GM12865 (cell line): ENCODE data around the gene PDIA3.

ENCODE experiments used
- DNase-seq: peaks from one replicate; pipeline ENCODE4 v3.0.0; 2010; ENCODE audit warnings: low read depth
- H3K4me3 ChIP-seq: 2 replicates; pipeline ENCODE4 v1.5.1; 2011; ENCODE audit warnings: mild to moderate bottlenecking, low read depth, low read length, control low read depth
- CTCF ChIP-seq: IDR thresholded peaks from 2 replicates; pipeline ENCODE4 v1.5.1; 2011; ENCODE audit warnings: low read length, control low read depth, low read depth, inconsistent platforms; ENCODE audit not compliant: insufficient read depth; ENCODE audit errors: missing control alignments

Gene PDIA3

GRCh38 chr15:43748376-43748775 is 2.1 kb downstream of the PDIA3 start:
- no peak for TF ChIP-seq CTCF
- H3K4me3 ChIP-seq, result peak overlapping the region; percentile 62
- DNase-seq, result peak; percentile 35

GRCh38 chr15:43749690-43750345 is 3.6 kb downstream of the PDIA3 start:
- peak overlapping the region; percentile 51 for H3K4me3 ChIP-seq
- TF ChIP-seq CTCF, result no peak
- DNase-seq, result peak; percentile 88

- DNase-seq, result no peak
- no peak for TF ChIP-seq CTCF
- H3K4me3 ChIP-seq, result no peak overlapping the region
Observed at GRCh38 chr15:43751885-43752284, 5.6 kb downstream of the PDIA3 start.

GRCh38 chr15:43762824-43763223 is 16.6 kb downstream of the PDIA3 start:
- TF ChIP-seq CTCF, result no peak
- no peak overlapping the region for H3K4me3 ChIP-seq
- DNase-seq, result no peak

GRCh38 chr15:43763819-43764446 is 17.7 kb downstream of the PDIA3 start:
- no peak for TF ChIP-seq CTCF

GRCh38 chr15:43769584-43770228 is 23.5 kb downstream of the PDIA3 start:
- H3K4me3 ChIP-seq, result no peak overlapping the region
- TF ChIP-seq CTCF, result peak; percentile 80
- DNase-seq, result peak; percentile 68

More at GRCh38 chr15:43763819-43764446, 17.7 kb downstream of the PDIA3 start:
- no peak overlapping the region for H3K4me3 ChIP-seq
- DNase-seq, result no peak
